Endothelial cell of umbilical vein (primary cell): ENCODE measurements around the gene ZNF441.
A peak's percentile ranks its signal among the peaks of the same experiment; 100 is the strongest.

Experiments used
- EZH2 ChIP-seq: IDR thresholded peaks from 2 replicates; pipeline ENCODE4 v1.6.1; 2012; ENCODE audit warnings: borderline replicate concordance, low read depth, mild to moderate bottlenecking, moderate library complexity, low read length, inconsistent platforms; ENCODE audit not compliant: severe bottlenecking
- FOS ChIP-seq: IDR thresholded peaks from 2 replicates; pipeline ENCODE4 v1.6.1; 2011; ENCODE audit warnings: mild to moderate bottlenecking, low read length, moderate library complexity, borderline replicate concordance; ENCODE audit not compliant: insufficient read depth
- JUN ChIP-seq: IDR thresholded peaks from 2 replicates; pipeline ENCODE4 v1.6.1; 2011; ENCODE audit warnings: borderline replicate concordance, low read depth; ENCODE audit not compliant: insufficient read length, insufficient read depth
- MYC ChIP-seq: IDR thresholded peaks from one replicate; pipeline ENCODE4 v1.6.1; 2011; ENCODE audit warnings: mild to moderate bottlenecking, low read depth, low read length
- POLR2A ChIP-seq: IDR thresholded peaks from 2 replicates; pipeline ENCODE4 v1.6.1; 2012; ENCODE audit warnings: low read depth, mild to moderate bottlenecking, control low read depth, low read length
- POLR2AphosphoS5 ChIP-seq: IDR thresholded peaks from 2 replicates; pipeline ENCODE4 v1.6.1; 2012; ENCODE audit warnings: low read depth, mild to moderate bottlenecking, control low read depth, low read length, moderate library complexity; ENCODE audit not compliant: insufficient read depth
- TF ChIP-seq, protein P1 (sequence below), 2 donors: IDR thresholded peaks; 1 replicate in 1 of 2; 2 replicates in 1 of 2; pipeline ENCODE4 v1.5.1; 2011; ENCODE audit warnings: low read length in 2 of 2, mild to moderate bottlenecking in 2 of 2, moderate library complexity in 2 of 2, control low read depth in 1 of 2, inconsistent platforms in 1 of 2, low read depth in 1 of 2; ENCODE audit not compliant: insufficient read depth in 1 of 2; ENCODE audit errors: extremely low read depth in 1 of 2
- TF ChIP-seq, protein P2 (sequence below): IDR thresholded peaks from 2 replicates; pipeline ENCODE4 v1.6.1; 2011; ENCODE audit not compliant: insufficient read depth, insufficient read length

DNA sequence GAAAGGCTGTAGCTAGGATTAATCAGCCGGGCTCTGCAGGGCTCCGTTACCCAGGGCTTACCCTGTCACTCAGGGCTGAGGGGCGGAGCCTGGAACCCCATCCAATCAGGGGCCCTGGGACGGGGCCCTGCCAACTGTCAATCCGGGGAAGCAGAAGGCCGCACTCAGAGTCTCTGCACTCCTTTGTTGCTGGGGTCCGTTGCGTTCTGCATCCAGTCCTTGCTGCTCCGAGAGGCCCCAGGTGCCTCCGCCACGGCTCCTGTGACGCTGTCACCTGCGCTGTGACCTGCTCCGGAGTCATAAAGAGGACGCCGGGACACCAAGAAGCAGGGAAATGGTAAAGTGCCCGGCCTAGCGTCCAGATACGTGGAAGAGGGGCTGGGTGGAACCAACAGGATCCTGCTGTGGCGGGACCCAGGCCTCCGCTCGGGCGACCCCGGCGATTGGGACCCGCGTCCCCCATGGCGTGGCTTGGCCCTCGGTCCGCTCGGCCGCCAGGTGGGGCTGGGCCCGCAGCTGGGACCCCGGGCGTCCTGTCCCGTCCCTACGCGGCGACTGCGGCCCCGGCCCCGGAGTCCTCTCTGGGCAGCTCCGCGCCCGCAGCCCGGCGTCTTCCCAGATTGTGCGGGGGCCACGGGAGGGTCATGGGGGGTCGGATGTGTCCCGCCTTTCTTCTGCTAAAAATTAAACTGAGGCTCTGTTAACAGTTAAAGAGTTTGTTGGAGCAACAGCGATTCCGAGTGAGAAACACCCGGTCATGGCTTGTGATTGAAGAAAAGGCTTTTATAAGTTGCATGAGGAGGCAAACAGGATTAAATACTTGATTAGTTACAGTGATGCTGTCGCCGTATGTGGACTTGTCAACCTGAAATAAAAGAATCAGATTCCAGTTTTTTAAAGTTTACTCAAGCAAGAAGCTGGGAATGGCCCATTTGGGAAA is 31.9 kb downstream of the ZNF441 start, which contains the start of gene ZNF491:
- TF ChIP-seq, protein P1, sequence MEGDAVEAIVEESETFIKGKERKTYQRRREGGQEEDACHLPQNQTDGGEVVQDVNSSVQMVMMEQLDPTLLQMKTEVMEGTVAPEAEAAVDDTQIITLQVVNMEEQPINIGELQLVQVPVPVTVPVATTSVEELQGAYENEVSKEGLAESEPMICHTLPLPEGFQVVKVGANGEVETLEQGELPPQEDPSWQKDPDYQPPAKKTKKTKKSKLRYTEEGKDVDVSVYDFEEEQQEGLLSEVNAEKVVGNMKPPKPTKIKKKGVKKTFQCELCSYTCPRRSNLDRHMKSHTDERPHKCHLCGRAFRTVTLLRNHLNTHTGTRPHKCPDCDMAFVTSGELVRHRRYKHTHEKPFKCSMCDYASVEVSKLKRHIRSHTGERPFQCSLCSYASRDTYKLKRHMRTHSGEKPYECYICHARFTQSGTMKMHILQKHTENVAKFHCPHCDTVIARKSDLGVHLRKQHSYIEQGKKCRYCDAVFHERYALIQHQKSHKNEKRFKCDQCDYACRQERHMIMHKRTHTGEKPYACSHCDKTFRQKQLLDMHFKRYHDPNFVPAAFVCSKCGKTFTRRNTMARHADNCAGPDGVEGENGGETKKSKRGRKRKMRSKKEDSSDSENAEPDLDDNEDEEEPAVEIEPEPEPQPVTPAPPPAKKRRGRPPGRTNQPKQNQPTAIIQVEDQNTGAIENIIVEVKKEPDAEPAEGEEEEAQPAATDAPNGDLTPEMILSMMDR (IDR thresholded peaks at IDR 0.05; ENCODE audit: extremely low read depth in 1 of 2, insufficient read depth in 1 of 2, low read depth in 1 of 2, low read length in 2 of 2), result peak; percentile 13 to 21
- TF ChIP-seq POLR2A (peak; percentile 52), EZH2 (peak; percentile 35), JUN (no peak), POLR2AphosphoS5 (no peak), MYC (no peak), FOS (no peak)
- TF ChIP-seq, protein P2, sequence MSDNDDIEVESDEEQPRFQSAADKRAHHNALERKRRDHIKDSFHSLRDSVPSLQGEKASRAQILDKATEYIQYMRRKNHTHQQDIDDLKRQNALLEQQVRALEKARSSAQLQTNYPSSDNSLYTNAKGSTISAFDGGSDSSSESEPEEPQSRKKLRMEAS, result no peak
